Skeletal muscle cell (primary cell): ENCODE measurements around the gene FLT3LG.
"Not testable (repeated sequence)": the region's sequence is repeated elsewhere in the genome, so short reads cannot be mapped to it uniquely, and the experiment has no call there.

Experiments
- DNase-seq: peaks from one replicate; pipeline ENCODE4 v3.0.0-alpha.2; 2010; ENCODE audit warnings: low read depth
- H3K4me3 ChIP-seq: 2 replicates; pipeline ENCODE4 v1.5.1; 2011; ENCODE audit warnings: low read depth, mild to moderate bottlenecking, control low read depth, low read length, moderate library complexity

Gene FLT3LG

DNA sequence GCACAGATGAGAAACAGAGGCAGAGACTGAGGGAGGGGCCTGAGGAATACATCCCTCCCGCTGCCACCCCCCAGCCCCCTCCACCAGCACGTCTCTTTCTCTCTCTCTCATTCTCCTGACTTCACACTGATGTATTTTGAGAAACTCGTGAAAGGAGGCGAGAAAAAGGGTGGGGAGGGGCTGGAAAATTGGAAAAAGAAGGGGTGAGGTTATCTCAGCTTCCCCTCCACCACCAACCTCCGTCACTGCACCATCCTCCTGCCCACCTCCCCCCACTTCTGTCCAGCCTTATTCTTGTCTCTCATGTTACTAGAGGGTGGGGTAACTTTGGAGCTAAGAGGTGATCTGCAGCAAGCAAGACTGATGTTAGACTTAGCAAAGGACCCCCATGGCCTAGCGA is 34.2 kb upstream of the FLT3LG start:
- DNase-seq: no peak
- no peak overlapping the region for H3K4me3 ChIP-seq

- no peak overlapping the region for H3K4me3 ChIP-seq
- DNase-seq: no peak
Observed at GRCh38 chr19:49440439-49441209, 33.4 kb upstream of the FLT3LG start.

DNA sequence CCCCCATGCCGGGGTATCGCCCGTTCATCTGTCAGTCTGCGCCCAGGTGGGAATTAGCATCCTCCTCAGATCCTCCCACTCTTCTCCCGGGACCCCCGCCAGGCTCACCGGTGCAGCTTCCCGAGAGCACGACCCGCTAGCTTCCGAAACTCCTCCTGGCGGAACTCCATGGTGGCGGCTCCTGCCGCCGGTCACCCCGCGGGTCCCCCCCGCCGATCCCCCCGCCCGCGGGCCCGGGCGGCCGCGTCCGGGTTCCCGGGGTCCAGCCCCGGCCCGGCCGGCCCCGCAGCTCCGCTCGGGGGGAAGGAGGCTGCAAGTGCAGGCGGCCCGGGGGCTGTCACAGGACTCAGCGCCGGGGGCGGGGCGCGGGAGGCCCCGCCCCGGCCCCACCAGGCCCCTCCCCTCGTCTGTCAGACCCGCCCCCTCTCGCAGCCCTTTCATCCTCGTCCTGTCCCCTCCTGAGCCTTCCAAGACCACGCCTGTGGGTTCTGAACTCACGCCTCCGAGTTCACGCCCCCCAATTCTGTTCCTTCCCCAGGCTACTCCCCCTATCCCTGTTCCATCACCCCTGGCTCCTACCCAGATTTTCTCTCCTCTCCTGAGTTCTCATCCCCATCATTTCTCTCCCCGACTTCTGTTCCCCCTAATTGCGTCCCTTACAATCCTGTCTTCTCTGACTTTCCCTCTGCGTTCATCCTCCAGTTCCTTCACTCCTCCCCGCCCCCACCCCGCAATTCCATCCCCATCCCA is 32.6 kb upstream of the FLT3LG start, which contains the start of gene SLC17A7:
Gene SLC17A7, minus strand, starts transcription at position 318 of the 750 bp plus-strand sequence. Its CDS starts 148 bp downstream, at position 170.
- DNase-seq: no peak
- peak within 1 kb of the TSS; percentile 65 for H3K4me3 ChIP-seq

- DNase-seq: no peak
- no peak overlapping the region for H3K4me3 ChIP-seq
Observed at GRCh38 chr19:49441960-49442350, 32.1 kb upstream of the FLT3LG start.

DNA sequence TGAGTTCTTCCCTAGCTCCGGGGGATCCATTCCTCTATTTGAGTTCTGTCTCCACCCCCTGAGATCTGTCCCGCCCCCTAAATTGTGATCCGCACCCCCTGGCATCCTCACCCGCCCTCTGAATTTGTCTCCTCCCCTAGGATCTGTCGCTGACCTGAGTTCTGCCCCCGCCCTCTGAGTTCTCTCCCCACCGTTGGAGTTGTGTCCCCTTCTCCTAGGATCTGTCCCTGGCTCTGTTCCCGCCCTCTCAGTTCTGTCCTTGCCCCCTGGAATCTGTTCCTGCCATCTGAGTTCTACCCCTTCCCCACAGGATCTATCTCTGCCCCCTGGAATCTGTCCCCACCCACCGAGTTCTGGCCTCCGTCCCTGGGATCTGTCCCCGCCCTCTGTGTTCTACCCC is 31.7 kb upstream of the FLT3LG start:
- DNase-seq: no peak
- peak overlapping the region; percentile 65 for H3K4me3 ChIP-seq

GRCh38 chr19:49442771-49443365 is 31.1 kb upstream of the FLT3LG start:
- DNase-seq: peak; percentile 41

DNA sequence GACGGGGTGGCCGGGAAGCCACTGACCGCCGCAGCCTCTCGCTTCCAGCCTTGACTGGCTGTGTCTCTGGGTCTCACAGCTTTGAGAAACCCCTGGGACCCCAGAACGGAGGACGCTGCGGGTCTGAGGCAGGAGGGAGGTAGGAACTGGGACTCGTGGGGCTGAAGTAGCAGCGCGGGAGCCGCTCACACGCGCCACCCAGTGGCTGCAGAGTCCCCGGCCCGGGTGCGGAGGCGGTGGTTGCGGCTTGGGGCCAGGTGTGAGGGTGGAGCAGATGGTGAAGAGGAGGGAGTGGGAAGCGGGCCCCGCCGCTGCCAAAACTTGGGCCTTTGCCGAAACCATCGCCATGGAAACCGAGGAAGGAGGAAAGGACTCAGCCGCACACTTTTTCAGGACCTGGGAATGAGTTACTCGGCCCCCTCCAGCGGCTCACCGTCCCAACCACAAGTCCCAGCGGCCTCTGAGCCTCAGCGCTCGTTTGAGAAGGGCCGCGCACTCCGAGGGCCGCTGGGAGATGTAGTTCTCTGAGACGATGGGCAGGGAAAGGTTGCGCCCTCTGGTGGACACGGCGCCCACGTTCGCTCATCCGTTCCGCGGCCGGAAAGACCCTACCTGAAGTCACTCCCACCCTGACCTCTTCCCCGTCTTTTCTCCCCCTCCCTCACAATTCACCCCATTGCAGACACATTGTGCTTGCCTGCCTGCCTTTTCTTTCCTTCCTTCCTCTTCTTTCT is 30.5 kb upstream of the FLT3LG start:
- DNase-seq: peak; percentile 82

More at GRCh38 chr19:49442771-49443365, 31.1 kb upstream of the FLT3LG start:
- H3K4me3 ChIP-seq: peak overlapping the region; percentile 65

DNA sequence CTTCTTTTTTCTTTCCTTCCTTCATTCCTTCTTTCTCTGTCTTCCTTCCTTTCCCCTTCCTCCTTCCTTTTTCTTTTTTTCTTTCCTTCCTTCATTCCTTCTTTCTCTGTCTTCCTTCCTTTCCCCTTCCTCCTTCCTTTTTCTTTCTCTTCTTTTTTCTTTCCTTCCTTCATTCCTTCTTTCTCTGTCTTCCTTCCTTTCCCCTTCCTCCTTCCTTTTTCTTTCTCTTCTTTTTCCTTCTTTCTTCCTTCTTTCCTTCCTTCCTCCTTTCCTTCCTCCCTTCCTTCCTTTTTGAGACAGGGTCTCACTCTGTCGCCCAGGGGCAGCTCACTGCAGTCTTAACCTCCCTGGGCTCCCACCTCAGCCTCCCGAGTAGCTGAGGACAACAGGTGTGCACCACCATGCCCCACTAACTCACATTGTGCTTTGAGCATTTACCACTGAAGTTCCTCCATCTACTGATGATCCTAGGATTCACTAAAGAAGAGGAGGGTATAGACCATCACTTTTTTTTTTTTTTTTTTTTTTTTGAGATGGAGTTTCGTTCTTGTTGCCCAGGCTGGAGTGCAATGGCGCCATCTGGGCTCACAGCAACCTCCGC is 29.8 kb upstream of the FLT3LG start:
- H3K4me3 ChIP-seq: not testable (repeated sequence)

More for the DNA sequence above, 30.5 kb upstream of the FLT3LG start:
- H3K4me3 ChIP-seq: peak overlapping the region; percentile 65

DNA sequence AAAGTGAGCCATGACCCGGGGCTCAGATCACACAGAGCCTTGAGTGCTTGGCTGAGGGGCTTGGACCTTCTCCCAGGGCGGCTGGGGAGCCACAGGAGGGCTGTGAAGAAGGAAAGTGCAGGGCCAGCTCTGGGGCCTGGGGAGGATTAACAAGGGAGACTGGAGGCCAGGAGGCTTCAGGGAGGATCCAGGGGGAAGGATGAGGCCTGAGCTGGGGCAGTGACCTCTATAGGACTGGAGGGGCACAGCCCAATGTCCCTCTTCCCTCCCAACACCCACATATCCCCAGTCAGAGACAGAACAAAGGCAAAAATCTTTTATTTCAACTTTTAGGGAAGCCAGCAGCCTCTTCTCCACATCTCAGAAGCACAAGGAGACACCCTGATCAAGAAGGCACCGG is 28.0 kb upstream of the FLT3LG start:
- no peak overlapping the region for H3K4me3 ChIP-seq
- no peak for DNase-seq

More for the DNA sequence above, 29.8 kb upstream of the FLT3LG start:
- DNase-seq: not testable (repeated sequence)

DNA sequence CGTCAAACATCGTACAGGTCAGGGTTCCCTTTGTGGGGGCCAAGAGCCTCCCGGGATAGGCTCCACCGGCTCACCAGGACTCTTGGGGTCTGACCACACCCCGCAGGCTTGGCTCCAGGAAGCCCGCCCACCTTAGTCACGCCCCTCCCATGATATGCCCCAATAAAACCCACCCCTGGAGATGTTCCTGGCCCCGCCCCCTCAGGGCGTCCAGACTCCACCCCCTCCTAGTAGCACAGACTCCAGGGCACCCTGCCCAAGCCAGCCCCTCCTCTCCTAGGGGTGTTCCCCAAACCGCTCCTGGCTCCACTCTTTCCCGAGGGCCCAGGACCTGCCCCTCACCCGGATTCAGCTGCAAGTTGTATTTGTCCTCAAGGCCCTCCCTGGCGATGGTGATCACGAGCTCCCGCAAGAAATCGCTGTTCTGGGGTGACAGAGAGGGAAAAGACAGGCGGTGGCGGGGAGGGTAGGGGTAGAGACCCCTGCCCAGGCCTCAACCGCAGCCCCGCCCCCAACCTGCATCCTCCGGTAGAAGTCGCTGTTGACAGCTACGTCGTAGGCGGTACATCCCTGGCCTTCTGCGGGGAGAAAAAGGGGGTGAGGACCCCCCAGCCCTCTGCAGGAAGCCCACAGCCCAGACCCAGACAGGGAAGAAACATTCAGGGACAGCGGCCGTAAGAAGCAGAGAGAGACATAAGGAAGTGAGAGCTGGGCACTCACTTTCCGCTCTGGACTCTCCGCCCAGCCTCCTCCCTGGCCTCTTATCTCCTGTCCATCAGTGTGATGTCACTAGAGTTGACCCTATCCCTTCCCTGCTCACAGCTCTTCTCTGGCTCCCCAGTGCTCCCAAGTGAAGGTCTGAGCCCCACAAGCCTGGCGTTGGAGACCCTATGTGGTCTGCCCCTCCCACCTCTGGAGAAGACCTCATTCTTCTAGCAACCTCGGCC is 26.3 kb upstream of the FLT3LG start:
- H3K4me3 ChIP-seq: no peak overlapping the region
- no peak for DNase-seq

- DNase-seq: no peak
- H3K4me3 ChIP-seq: no peak overlapping the region
Observed at GRCh38 chr19:49448432-49448786, 25.6 kb upstream of the FLT3LG start.

GRCh38 chr19:49450405-49450804 is 23.6 kb upstream of the FLT3LG start:
- DNase-seq: no peak
- peak overlapping the region; percentile 95 for H3K4me3 ChIP-seq

DNA sequence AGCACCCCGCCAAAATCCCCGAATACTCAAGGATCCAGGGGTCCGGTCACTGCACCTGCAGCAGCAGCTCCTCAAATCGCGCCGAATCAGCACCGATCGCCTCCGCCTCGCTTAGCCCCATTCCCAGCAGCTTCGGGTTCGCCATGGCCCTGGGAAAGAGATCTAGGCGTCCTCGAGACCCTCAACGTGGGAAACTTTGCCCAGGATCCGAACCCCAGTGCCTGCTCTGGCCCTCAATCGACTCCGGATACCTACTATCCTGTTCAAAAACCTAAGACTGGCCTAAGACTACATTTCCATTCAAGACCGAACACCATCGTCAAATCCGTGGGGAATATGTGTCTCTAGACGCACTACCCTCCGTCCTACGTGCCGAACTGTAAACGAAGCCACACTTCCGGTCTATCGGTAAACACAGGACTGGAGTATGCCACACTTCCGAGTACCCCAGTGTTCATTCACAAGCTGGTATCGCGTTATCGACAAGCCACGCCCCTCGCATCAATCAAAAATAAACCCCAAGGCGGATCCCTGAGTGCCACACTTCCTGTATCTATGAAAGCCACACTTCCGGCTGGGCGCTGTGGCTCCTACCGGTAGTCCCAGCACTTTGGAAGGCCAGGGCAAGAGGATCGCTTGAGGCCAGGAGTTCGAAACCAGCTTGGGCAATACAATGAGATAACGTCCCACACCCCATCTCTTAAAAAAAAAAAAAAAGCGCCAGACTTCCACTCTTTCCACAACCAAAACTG is 22.4 kb upstream of the FLT3LG start, which contains the start of gene PIH1D1:
Gene PIH1D1, minus strand, starts transcription at position 385 of the 752 bp plus-strand sequence. Its CDS starts 240 bp downstream, at position 145.
- peak within 1 kb of the TSS; percentile 95 for H3K4me3 ChIP-seq
- peak; percentile 96 for DNase-seq

DNA sequence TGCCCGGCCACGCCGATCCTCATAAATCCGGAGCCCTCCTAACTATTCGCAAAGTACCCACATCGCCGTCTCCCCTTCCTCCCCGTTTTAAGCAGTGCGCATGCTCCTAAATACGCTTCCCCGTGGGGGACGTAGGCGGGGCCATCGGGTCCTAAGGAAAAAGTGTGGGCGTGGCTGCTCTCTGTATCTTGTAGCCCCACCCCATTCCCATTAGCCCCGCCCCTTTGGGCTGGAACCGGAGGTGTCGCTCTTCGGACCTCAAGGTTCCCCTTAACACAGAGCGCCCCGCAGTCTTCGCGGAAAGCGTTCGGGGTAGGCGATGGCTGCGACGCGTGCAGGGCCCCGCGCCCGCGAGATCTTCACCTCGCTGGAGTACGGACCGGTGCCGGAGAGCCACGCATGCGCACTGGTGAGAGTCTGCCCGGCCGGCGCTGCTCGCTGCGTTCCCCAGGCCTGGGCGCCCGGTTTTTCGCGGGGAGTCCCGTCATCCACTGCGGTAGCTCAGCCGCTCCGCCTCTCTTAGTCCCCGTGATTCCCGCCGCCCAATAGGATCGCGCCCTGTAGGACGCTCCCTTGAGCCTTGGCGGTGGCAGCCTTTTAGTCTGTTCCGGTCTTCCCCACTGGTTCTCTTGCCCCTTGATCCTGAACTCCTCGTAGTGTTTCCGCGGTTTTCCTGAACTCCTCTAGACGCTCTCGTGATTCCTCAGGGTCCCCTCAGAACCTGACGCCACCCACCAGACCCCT is 20.8 kb upstream of the FLT3LG start, which contains the start of gene ALDH16A1:
Gene ALDH16A1, plus strand, starts transcription at position 213 of the 744 bp plus-strand sequence. Its CDS starts 107 bp downstream, at position 320.
- DNase-seq: peak; percentile 91
- peak within 1 kb of the TSS; percentile 83 for H3K4me3 ChIP-seq

- peak overlapping the region; percentile 83 for H3K4me3 ChIP-seq
- no peak for DNase-seq
Observed at GRCh38 chr19:49453757-49454240, 20.2 kb upstream of the FLT3LG start.

DNA sequence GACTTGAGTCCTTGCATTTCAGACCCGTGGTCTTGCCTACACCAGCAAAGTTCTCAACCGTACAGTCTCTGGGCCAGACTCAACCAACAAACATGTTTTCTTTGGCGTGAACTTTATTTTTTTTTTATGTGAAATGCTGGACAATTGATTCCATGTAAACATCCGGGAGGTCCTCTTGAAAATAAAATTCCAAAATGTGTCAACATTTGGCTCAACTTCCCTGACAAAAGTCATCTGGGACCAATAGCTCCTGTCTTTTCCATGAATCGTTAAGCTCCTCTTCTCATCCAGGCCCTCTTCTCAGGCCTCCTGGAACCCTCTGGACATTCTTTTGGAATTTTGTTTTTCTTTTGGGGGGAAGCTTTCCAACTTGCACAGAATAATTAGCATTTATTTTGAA is 18.2 kb upstream of the FLT3LG start:
- DNase-seq: no peak
- no peak overlapping the region for H3K4me3 ChIP-seq
